HepG2 (cell line): ENCODE measurements around the gene PPCS. TPM values are rescaled to one million over a fixed set of nuclear protein-coding genes. Genes with fewer than 3 reads are reported as not detected.
A peak's percentile ranks its signal among the peaks of the same experiment; 100 is the strongest.

Experiments used
- ASH2L ChIP-seq: fragments of 300-600, 200-600 bp; sonication (generic); IDR thresholded peaks from 2 replicates; pipeline ENCODE4 v1.7.0; 2017; ENCODE audit warnings: low read depth, mild to moderate bottlenecking, moderate library complexity, mixed read lengths, low read length; ENCODE audit not compliant: insufficient read length
- ATAD3A ChIP-seq: sonication (generic); formaldehyde crosslinking; IDR thresholded peaks from 2 replicates; pipeline ENCODE4 v1.4.0; 2020; ENCODE audit warnings: missing genetic modification reagents
- CCDC6 ChIP-seq: sonication (generic); formaldehyde crosslinking; IDR thresholded peaks from 2 replicates; pipeline ENCODE4 v1.8.1; 2022; ENCODE audit warnings: mild to moderate bottlenecking, missing genetic modification reagents, moderate library complexity
- CHD2 ChIP-seq: IDR thresholded peaks from 2 replicates; pipeline ENCODE4 v1.6.1; 2011; ENCODE audit warnings: low read depth, low read length, improper control_type of control experiment
- CREB1 ChIP-seq, 2 experiments: fragments of 450-650 bp in 1 of 2; IDR thresholded peaks; 2 replicates each; pipeline ENCODE4 v1.6.1; 2016 to 2017; ENCODE audit warnings: control low read depth in 1 of 2, mild to moderate bottlenecking in 1 of 2, missing compliant biosample characterization in 1 of 2, missing genetic modification characterization in 1 of 2
- EEA1 ChIP-seq: sonication (generic); formaldehyde crosslinking; IDR thresholded peaks from 2 replicates; pipeline ENCODE4 v1.5.1; 2020; ENCODE audit warnings: mild to moderate bottlenecking, missing genetic modification reagents, borderline replicate concordance
- GABPB1 ChIP-seq: IDR thresholded peaks from 2 replicates; pipeline ENCODE4 v1.6.1; 2016; ENCODE audit warnings: mild to moderate bottlenecking, missing genetic modification reagents, moderate library complexity, missing compliant biosample characterization
- HNRNPH1 ChIP-seq: fragments of 200-400 bp; formaldehyde crosslinking; optimal IDR thresholded peaks from 2 replicates; pipeline ENCODE3; 2017; ENCODE audit warnings: mild to moderate bottlenecking, low read depth, low read length
- IKZF4 ChIP-seq: sonication (generic); formaldehyde crosslinking; IDR thresholded peaks from 2 replicates; pipeline ENCODE4 v1.5.1; 2020; ENCODE audit warnings: borderline replicate concordance, mild to moderate bottlenecking, low read depth, missing genetic modification reagents; ENCODE audit errors: not compliant biosample characterization
- JUNB ChIP-seq: sonication (generic); formaldehyde crosslinking; IDR thresholded peaks from 2 replicates; pipeline ENCODE4 v1.8.0; 2022; ENCODE audit warnings: missing genetic modification reagents, mild to moderate bottlenecking, borderline replicate concordance
- MBD4 ChIP-seq: IDR thresholded peaks from 2 replicates; pipeline ENCODE4 v1.6.1; 2012; ENCODE audit warnings: low read length, inconsistent platforms, borderline replicate concordance
- NRL ChIP-seq: sonication (generic); formaldehyde crosslinking; IDR thresholded peaks from 2 replicates; pipeline ENCODE4 v1.5.0; 2020; ENCODE audit warnings: missing genetic modification reagents, mild to moderate bottlenecking, moderate library complexity, borderline replicate concordance
- PRPF4 ChIP-seq: fragments of 200-400 bp; formaldehyde crosslinking; IDR thresholded peaks from 2 replicates; pipeline ENCODE4 v1.6.1; 2016; ENCODE audit warnings: low read length, low read depth; ENCODE audit not compliant: poor library complexity, severe bottlenecking
- REL ChIP-seq: sonication (generic); formaldehyde crosslinking; conservative IDR thresholded peaks from 2 replicates; pipeline ENCODE4 v1.8.0; 2022; ENCODE audit warnings: mild to moderate bottlenecking, missing genetic modification reagents, moderate library complexity
- SP5 ChIP-seq: IDR thresholded peaks from 2 replicates; pipeline ENCODE4 v1.6.1; 2016; ENCODE audit warnings: low read depth, borderline replicate concordance
- SSRP1 ChIP-seq: IDR thresholded peaks from 2 replicates; pipeline ENCODE4 v1.6.1; 2016; ENCODE audit warnings: control low read depth
- ZBTB21 ChIP-seq: sonication (generic); formaldehyde crosslinking; IDR thresholded peaks from 2 replicates; pipeline ENCODE4 v1.4.0; 2020; ENCODE audit warnings: missing genetic modification reagents
- ZBTB3 ChIP-seq: sonication (generic); formaldehyde crosslinking; IDR thresholded peaks from 2 replicates; pipeline ENCODE4 v1.4.0; 2020; ENCODE audit warnings: low read depth, mild to moderate bottlenecking, moderate library complexity, missing genetic modification reagents, borderline replicate concordance
- ZFP1 ChIP-seq: IDR thresholded peaks from 2 replicates; pipeline ENCODE4 v1.6.1; 2016
- ZFY ChIP-seq: sonication (generic); formaldehyde crosslinking; IDR thresholded peaks from 2 replicates; pipeline ENCODE4 v1.4.0; 2020; ENCODE audit warnings: missing genetic modification reagents
- ZNF232 ChIP-seq: sonication (generic); formaldehyde crosslinking; IDR thresholded peaks from 2 replicates; pipeline ENCODE4 v1.4.0; 2020; ENCODE audit warnings: missing genetic modification reagents, borderline replicate concordance
- ZNF446 ChIP-seq: sonication (generic); formaldehyde crosslinking; IDR thresholded peaks from 2 replicates; pipeline ENCODE4 v1.5.0; 2020; ENCODE audit warnings: mild to moderate bottlenecking, missing genetic modification reagents
- ZNF552 ChIP-seq: sonication (generic); formaldehyde crosslinking; IDR thresholded peaks from 2 replicates; pipeline ENCODE4 v1.9.0; 2022; ENCODE audit warnings: missing genetic modification reagents, mild to moderate bottlenecking, borderline replicate concordance
- polyA plus RNA-seq, 8 experiments: library from polyadenylated mRNA; depleted of rRNA in 3 of 8; stranded (reverse) in 7 of 8; unstranded in 1 of 8; fragments of >200 nt; fragmentation: Illumina TruSeq in 4 of 8; extraction: Trizol in 4 of 8; gene quantifications; 2 replicates each; pipeline versions ENCODE4 v1.2.1 to v1.2.3, GENCODE V29; 2011 to 2016; ENCODE audit warnings: low read depth in 4 of 8, missing spikeins in 1 of 8, mixed read lengths in 1 of 8; ENCODE audit not compliant: insufficient read depth in 1 of 8
- total RNA-seq, 5 experiments: library from RNA; depleted of rRNA; stranded (reverse); fragments of >200 nt; fragmentation: Illumina TruSeq; extraction: Trizol; gene quantifications; 2 replicates each; pipeline ENCODE4 v1.2.3, GENCODE V29; 2016; ENCODE audit warnings: low read depth in 1 of 5
- TF ChIP-seq, protein P1 (sequence below): sonication (generic); formaldehyde crosslinking; IDR thresholded peaks from 2 replicates; pipeline ENCODE4 v1.5.0; 2020; ENCODE audit warnings: missing genetic modification reagents
- TF ChIP-seq, protein P2 (sequence below): sonication (generic); formaldehyde crosslinking; IDR thresholded peaks from 2 replicates; pipeline ENCODE4 v1.4.0; 2020; ENCODE audit warnings: low read depth, missing genetic modification reagents

Gene PPCS
- total and polyA plus RNA-seq, 2 of the 13 experiments (the other 11 are each of a cell fraction or from before 2014, with no cell fraction given) = 13.4 to 38.9 TPM

GRCh38 chr1:42462828-42463763, 6.8 kb downstream of the PPCS start, which contains the start of gene CCDC30 (continued):
- TF ChIP-seq MBD4 = no peak
- TF ChIP-seq ASH2L = no peak
- no peak for TF ChIP-seq ZNF552 (CRISPR knock-in tag)
- peak; percentile 83; the same call in 1 of the 2 replicates for TF ChIP-seq SP5 (CRISPR knock-in tag)
- no peak for TF ChIP-seq ZNF446 (CRISPR knock-in tag)
- TF ChIP-seq ZFY (CRISPR knock-in tag) = peak; percentile 47; the same call in 1 of the 2 replicates
- no peak for TF ChIP-seq CHD2
- no peak for TF ChIP-seq ZNF232
- TF ChIP-seq HNRNPH1 = no peak
- TF ChIP-seq CCDC6 = no peak
- no peak for TF ChIP-seq JUNB (CRISPR knock-in tag)
- no peak for TF ChIP-seq PRPF4
- no peak for TF ChIP-seq ATAD3A
- TF ChIP-seq SSRP1 (CRISPR knock-in tag) = no peak
- TF ChIP-seq REL (CRISPR knock-in tag) = no peak
- TF ChIP-seq ZBTB3 (CRISPR knock-in tag) = no peak
- TF ChIP-seq EEA1 (CRISPR knock-in tag) = no peak
- TF ChIP-seq, protein P1, sequence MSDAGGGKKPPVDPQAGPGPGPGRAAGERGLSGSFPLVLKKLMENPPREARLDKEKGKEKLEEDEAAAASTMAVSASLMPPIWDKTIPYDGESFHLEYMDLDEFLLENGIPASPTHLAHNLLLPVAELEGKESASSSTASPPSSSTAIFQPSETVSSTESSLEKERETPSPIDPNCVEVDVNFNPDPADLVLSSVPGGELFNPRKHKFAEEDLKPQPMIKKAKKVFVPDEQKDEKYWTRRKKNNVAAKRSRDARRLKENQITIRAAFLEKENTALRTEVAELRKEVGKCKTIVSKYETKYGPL (CRISPR knock-in tag) = no peak
- TF ChIP-seq ZFP1 (CRISPR knock-in tag) = no peak
- TF ChIP-seq, protein P2, sequence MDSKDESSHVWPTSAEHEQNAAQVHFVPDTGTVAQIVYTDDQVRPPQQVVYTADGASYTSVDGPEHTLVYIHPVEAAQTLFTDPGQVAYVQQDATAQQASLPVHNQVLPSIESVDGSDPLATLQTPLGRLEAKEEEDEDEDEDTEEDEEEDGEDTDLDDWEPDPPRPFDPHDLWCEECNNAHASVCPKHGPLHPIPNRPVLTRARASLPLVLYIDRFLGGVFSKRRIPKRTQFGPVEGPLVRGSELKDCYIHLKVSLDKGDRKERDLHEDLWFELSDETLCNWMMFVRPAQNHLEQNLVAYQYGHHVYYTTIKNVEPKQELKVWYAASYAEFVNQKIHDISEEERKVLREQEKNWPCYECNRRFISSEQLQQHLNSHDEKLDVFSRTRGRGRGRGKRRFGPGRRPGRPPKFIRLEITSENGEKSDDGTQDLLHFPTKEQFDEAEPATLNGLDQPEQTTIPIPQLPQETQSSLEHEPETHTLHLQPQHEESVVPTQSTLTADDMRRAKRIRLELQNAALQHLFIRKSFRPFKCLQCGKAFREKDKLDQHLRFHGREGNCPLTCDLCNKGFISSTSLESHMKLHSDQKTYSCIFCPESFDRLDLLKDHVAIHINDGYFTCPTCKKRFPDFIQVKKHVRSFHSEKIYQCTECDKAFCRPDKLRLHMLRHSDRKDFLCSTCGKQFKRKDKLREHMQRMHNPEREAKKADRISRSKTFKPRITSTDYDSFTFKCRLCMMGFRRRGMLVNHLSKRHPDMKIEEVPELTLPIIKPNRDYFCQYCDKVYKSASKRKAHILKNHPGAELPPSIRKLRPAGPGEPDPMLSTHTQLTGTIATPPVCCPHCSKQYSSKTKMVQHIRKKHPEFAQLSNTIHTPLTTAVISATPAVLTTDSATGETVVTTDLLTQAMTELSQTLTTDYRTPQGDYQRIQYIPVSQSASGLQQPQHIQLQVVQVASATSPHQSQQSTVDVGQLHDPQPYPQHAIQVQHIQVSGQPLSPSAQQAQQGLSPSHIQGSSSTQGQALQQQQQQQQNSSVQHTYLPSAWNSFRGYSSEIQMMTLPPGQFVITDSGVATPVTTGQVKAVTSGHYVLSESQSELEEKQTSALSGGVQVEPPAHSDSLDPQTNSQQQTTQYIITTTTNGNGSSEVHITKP (CRISPR knock-in tag) = no peak
- peak; percentile 83 for TF ChIP-seq CREB1 (IDR thresholded peaks at IDR 0.05)
- peak; percentile 90 for TF ChIP-seq CREB1 (CRISPR knock-in tag; IDR thresholded peaks at IDR 0.05)
- no peak for TF ChIP-seq NRL (CRISPR knock-in tag)
- TF ChIP-seq IKZF4 (CRISPR knock-in tag) = no peak
- TF ChIP-seq GABPB1 (CRISPR knock-in tag) = peak; percentile 92
- TF ChIP-seq ZBTB21 (CRISPR knock-in tag) = no peak
